ENCODE data around the gene TOR1AIP2. TPM values are rescaled to one million over a fixed set of nuclear protein-coding genes. Genes with fewer than 3 reads are reported as not detected.
A peak's percentile ranks its signal among the peaks of the same experiment; 100 is the strongest.

Gene TOR1AIP2
- total RNA-seq, 1 donor = 92.3 TPM

- Histone ChIP-seq H3K4me1 (ENCODE audit: insufficient read depth, low read length) (peaks cover 27% of the 10 kb centered on the region), H3K79me2 (ENCODE audit: insufficient read depth, low read length) (no peaks in the 10 kb centered on the region), H4K20me1 (ENCODE audit: insufficient read depth, low read length) (peaks cover 2% of the 10 kb centered on the region), H3K4me2 (ENCODE audit: insufficient read depth, low read length) (no peak overlapping the region), H3K4me3 (ENCODE audit: insufficient read depth, low read length) (no peak overlapping the region), H3K27me3 (ENCODE audit: insufficient read depth, low read length) (peaks cover 49% of the 10 kb centered on the region), H3K36me3 (ENCODE audit: insufficient read depth, low read length) (no peaks in the 10 kb centered on the region), H3K27ac (ENCODE audit: low read depth, low read length) (no peak overlapping the region), H3K9me3 (ENCODE audit: low read depth, low read length) (no peaks in the 10 kb centered on the region), H2AFZ (ENCODE audit: low read length) (no peak overlapping the region)
- no peak for DNase-seq (ENCODE audit: insufficient read length, low spot score, missing footprints)
- TF ChIP-seq, protein P1, sequence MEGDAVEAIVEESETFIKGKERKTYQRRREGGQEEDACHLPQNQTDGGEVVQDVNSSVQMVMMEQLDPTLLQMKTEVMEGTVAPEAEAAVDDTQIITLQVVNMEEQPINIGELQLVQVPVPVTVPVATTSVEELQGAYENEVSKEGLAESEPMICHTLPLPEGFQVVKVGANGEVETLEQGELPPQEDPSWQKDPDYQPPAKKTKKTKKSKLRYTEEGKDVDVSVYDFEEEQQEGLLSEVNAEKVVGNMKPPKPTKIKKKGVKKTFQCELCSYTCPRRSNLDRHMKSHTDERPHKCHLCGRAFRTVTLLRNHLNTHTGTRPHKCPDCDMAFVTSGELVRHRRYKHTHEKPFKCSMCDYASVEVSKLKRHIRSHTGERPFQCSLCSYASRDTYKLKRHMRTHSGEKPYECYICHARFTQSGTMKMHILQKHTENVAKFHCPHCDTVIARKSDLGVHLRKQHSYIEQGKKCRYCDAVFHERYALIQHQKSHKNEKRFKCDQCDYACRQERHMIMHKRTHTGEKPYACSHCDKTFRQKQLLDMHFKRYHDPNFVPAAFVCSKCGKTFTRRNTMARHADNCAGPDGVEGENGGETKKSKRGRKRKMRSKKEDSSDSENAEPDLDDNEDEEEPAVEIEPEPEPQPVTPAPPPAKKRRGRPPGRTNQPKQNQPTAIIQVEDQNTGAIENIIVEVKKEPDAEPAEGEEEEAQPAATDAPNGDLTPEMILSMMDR (IDR thresholded peaks at IDR 0.05; ENCODE audit: extremely low read depth, low read depth, low read length) = no peak
Measured at GRCh38 chr1:179810367-179810715, 67.3 kb downstream of the TOR1AIP2 start.

DNA sequence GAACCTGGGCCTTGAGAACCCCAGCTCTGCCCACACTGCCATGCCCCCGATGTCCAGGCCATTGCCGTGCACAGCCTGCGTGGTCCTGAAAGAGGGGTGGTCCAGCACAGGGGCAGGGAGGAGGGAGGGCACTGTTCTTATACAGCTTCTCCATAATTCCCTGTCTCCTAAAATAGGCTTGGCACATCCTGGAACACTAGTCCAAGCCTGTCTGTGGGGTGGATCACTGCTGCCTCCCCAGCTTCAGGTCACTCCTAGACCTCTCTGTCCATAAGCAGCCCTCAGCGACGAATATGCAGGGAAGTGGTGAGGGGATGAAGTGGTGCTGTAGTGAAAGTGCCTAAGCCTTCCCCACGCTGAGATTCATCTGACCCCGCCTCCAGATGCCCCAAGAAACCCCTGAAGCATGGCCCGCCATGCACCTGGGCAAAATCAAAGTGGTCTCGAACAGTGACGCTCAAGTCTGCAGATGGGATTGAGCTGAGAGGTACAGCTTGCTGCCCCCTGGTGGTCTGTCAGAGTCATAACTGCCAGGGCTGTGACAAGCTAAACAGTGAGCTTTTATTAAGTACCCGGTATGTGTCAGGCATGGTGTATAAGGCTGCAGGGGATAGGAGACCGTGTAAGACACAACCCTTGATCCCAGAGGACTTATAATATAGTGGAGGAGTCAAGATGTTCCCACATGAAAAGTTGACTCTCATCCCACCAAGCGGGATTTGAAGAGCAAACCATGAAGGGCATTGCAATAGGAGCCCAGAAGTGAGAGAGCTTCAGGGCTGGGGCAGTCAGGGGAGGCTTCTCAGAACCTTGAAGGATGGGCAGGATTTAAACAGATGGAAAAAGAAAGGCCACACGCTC, 67.9 kb downstream of the TOR1AIP2 start:
- TF ChIP-seq, protein P1 (IDR thresholded peaks at IDR 0.05; ENCODE audit: extremely low read depth, low read depth, low read length) = peak; percentile 96

GRCh38 chr1:179808503-179808902, 69.1 kb downstream of the TOR1AIP2 start:
- Histone ChIP-seq H2AFZ (ENCODE audit: low read length) (no peak overlapping the region), H3K36me3 (ENCODE audit: insufficient read depth, low read length) (no peaks in the 10 kb centered on the region), H3K27me3 (ENCODE audit: insufficient read depth, low read length) (peaks cover 44% of the 10 kb centered on the region), H3K4me2 (ENCODE audit: insufficient read depth, low read length) (peak overlapping the region; percentile 30), H3K9me3 (ENCODE audit: low read depth, low read length) (no peaks in the 10 kb centered on the region), H3K79me2 (ENCODE audit: insufficient read depth, low read length) (no peaks in the 10 kb centered on the region), H4K20me1 (ENCODE audit: insufficient read depth, low read length) (peaks cover 2% of the 10 kb centered on the region), H3K4me3 (ENCODE audit: insufficient read depth, low read length) (no peak overlapping the region), H3K27ac (ENCODE audit: low read depth, low read length) (peak overlapping the region; percentile 18), H3K4me1 (ENCODE audit: insufficient read depth, low read length) (peaks cover 17% of the 10 kb centered on the region)
- TF ChIP-seq, protein P1 (IDR thresholded peaks at IDR 0.05; ENCODE audit: extremely low read depth, low read depth, low read length) = no peak
- peak; percentile 87 for DNase-seq (ENCODE audit: insufficient read length, low spot score, missing footprints)

More for the DNA sequence above, 67.9 kb downstream of the TOR1AIP2 start:
- H3K36me3 ChIP-seq (ENCODE audit: insufficient read depth, low read length) = no peaks in the 10 kb centered on the region
- peak; percentile 93 for DNase-seq (ENCODE audit: insufficient read length, low spot score, missing footprints)
- no peak overlapping the region for H3K4me2 ChIP-seq (ENCODE audit: insufficient read depth, low read length)
- H4K20me1 ChIP-seq (ENCODE audit: insufficient read depth, low read length) = peaks cover 2% of the 10 kb centered on the region
- H3K4me3 ChIP-seq (ENCODE audit: insufficient read depth, low read length) = no peak overlapping the region
- peaks cover 22% of the 10 kb centered on the region for H3K4me1 ChIP-seq (ENCODE audit: insufficient read depth, low read length)
- H3K9me3 ChIP-seq (ENCODE audit: low read depth, low read length) = no peaks in the 10 kb centered on the region
- peaks cover 49% of the 10 kb centered on the region for H3K27me3 ChIP-seq (ENCODE audit: insufficient read depth, low read length)
- H3K79me2 ChIP-seq (ENCODE audit: insufficient read depth, low read length) = no peaks in the 10 kb centered on the region
- H2AFZ ChIP-seq (ENCODE audit: low read length) = no peak overlapping the region
- H3K27ac ChIP-seq (ENCODE audit: low read depth, low read length) = no peak overlapping the region

DNA sequence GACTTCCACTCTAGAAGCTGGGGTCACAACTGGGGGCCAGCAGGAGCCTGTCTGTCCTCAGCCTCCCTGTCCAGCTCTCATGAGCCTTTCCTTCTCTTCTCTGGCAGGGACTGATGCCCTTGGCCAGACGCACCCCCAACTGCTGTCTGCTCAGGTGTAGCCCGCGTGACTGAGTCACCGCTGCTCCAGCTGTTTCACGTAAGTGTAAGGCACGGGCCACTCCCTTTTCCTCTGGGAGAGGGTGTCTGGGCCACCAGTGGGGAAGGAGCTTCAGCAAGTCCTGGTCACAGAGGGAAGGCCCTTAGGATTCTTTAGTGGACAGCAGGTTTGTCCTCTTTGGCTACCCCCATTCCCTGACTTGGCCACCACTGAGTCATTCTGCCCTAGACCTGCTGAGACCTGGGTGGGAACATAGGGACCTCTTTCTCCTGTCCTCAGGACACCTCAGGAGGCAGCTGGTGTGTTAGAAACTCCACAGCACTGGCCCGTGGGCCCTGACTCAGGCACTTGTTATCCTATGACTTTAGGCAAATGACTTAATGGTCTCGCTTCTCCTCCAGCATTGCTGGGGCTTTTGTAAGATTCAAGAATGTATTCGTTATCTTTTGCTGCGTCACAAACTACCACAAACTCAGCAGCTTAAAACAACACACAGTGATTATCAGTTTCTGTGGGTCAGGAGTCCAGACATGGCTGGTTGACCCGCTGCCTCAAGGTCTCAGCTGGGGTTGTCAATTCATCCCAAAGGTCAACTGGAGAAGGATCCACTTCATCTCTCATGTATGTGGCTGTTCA, 69.7 kb downstream of the TOR1AIP2 start:
- Histone ChIP-seq H3K4me1 (ENCODE audit: insufficient read depth, low read length) (peaks cover 17% of the 10 kb centered on the region), H3K27ac (ENCODE audit: low read depth, low read length) (peak overlapping the region; percentile 76), H3K9me3 (ENCODE audit: low read depth, low read length) (no peaks in the 10 kb centered on the region), H3K79me2 (ENCODE audit: insufficient read depth, low read length) (no peaks in the 10 kb centered on the region), H3K27me3 (ENCODE audit: insufficient read depth, low read length) (peaks cover 42% of the 10 kb centered on the region), H3K36me3 (ENCODE audit: insufficient read depth, low read length) (no peaks in the 10 kb centered on the region), H2AFZ (ENCODE audit: low read length) (no peak overlapping the region), H3K4me3 (ENCODE audit: insufficient read depth, low read length) (no peak overlapping the region), H3K4me2 (ENCODE audit: insufficient read depth, low read length) (peak overlapping the region; percentile 49), H4K20me1 (ENCODE audit: insufficient read depth, low read length) (peaks cover 2% of the 10 kb centered on the region)
- DNase-seq (ENCODE audit: insufficient read length, low spot score, missing footprints) = peak; percentile 96
- TF ChIP-seq, protein P1 (IDR thresholded peaks at IDR 0.05; ENCODE audit: extremely low read depth, low read depth, low read length) = no peak

Data from osteoblast (primary cell).